NCI-H526 (cell line): ENCODE results near the gene SLC15A4.
"Not testable (repeated sequence)": the region's sequence is repeated elsewhere in the genome, so short reads cannot be mapped to it uniquely, and the experiment has no call there.

Experiments used
- DNase-seq, 2 experiments: peaks; one replicate each; lab custom pipeline; 2025; lab: John Stamatoyannopoulos, UW

The SLC15A4 gene

DNA sequence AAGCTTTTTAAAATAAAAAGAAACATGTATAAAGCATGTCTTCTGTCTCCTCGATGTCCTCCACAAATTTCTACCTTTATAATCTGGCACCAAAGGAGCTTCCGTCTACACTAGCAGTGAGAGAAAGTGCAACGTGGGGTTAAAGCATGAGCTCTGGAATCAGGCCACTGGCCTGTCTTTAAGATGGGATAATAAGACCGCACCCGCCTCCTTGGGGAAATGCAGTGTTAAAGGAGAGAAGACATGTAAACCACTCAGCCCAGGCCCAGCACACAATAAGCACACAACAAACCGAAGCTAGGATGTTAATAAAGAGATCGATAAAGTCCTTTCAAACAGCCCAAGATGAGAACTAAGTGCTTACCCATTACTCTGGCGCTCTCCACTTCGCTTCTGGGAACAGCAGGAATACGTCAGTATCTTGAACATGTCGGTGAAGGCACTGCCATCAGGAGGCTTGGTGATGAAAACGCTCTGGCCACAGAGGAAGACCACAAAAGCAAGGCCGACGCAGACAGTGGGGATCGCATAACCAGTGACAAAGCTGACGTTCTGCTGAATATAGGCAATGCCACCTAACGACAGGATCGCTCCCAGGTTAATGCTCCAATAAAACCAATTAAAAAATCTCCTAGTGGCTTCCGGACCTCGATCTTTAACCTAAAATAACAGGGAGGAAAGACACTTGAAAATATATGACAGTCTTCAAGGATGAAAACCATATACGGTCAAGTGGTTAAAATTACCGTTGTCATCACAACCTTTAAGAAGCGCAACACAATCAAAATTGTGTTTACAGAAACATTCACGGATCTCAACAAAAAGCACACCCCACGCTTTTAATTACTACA, 9.1 kb downstream of the SLC15A4 start:
- no peak for DNase-seq

GRCh38 chr12:128813883-128814282, 9.9 kb downstream of the SLC15A4 start:
- DNase-seq = no peak

DNA sequence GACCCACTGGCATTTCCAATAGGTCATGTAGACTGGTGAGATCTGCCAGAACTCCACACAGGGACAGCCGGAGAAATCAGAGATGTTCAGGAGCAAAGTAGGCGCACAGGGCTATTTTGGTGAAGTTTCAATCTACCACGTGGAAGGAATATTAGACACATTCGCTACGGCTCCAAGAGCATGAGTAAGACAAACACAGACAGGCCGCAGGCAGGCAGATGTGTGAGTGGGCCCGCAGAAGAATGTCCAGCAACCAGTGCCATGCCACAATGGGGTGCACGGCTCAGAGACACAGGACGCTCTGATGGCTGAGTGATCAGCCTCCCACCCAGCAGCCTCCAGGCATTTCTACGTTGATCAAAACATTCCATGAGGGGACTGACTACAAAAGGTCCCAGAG, 10.4 kb downstream of the SLC15A4 start:
- DNase-seq = no peak

GRCh38 chr12:128811806-128812205, 12.0 kb downstream of the SLC15A4 start:
- DNase-seq = no peak

GRCh38 chr12:128810182-128811127, 13.3 kb downstream of the SLC15A4 start:
- no peak for DNase-seq

DNA sequence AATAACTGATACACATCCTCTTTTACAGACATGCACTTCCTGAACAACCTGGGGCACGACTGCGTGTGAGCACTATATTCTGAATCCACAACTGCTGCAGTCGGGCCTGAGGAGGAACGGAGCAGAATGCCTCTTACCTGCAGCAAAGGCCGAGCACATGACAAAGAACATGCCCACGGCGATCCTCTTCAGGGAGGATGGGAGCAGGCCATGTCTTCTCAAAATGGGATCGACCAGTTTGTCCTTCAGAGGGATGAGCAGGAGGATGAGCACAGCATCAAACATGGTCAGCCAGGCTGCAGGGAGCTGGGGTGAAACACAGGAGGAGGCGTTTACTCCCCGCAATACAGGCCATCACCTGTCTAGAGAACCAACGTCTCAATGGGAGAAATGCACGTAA, 15.1 kb downstream of the SLC15A4 start:
- no peak for DNase-seq

GRCh38 chr12:128807161-128807724, 16.5 kb downstream of the SLC15A4 start:
- no peak for DNase-seq

DNA sequence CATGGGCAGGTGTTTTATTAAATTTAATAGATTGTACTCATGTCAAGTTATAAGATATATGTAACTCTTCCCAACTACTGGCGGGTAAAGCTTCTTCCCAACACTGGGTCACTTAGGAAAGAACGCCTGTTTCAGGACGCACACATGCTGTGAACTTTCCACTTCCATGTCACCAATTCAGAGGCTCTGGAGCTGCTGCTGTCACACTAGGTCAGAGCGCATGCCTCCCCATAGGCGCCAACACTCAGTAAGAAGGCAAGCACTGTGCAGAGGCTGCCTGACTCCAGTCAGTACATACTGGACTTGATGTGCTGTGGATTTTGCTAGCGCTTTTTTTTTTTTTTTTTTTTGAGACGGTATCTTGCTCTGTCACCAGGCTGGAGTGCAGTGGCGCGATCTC, 17.2 kb downstream of the SLC15A4 start:
- no peak for DNase-seq

- DNase-seq = not testable (repeated sequence)
These were observed 18.4 kb downstream of the SLC15A4 start for GRCh38 chr12:128805406-128805805.

- no peak for DNase-seq
These were observed 19.0 kb downstream of the SLC15A4 start for GRCh38 chr12:128804762-128805161.

DNA sequence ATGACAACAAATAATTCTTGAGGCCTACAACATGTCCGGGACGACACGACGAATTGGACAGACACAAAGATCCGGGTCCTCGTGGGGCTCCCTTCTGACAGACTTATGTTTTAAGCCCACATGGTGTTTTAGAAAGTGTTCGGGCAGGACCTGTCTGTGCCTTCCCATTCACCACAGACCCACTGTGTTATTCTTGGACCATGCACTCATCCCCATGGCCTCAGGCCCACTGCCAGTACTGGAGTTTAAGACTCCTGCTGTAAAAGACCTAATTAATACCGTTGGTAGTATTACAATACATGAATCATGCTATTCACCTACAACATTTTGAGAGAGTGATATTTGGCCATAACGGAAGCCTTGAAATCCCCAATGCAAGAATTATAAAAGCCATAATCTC, 20.0 kb downstream of the SLC15A4 start:
- no peak for DNase-seq

DNA sequence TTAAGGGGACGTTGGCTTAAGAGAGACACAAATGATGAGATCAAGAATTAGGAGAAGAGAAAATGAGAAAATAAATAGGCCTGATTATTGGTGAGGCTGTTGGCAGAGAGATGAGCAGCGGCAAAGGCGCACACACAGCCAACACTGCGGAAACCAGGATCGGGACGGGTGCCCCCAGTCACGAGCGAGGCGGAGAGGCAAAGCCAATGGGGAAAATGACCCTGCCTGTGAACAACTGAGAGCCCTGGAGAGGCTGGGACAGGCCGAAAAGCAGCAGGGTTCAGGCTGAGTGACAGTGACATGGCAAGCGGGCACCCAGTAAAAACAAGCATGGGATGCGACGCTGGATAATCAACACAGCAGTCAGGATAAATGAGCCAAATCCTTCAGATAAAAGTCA, 21.0 kb downstream of the SLC15A4 start:
- no peak for DNase-seq

DNA sequence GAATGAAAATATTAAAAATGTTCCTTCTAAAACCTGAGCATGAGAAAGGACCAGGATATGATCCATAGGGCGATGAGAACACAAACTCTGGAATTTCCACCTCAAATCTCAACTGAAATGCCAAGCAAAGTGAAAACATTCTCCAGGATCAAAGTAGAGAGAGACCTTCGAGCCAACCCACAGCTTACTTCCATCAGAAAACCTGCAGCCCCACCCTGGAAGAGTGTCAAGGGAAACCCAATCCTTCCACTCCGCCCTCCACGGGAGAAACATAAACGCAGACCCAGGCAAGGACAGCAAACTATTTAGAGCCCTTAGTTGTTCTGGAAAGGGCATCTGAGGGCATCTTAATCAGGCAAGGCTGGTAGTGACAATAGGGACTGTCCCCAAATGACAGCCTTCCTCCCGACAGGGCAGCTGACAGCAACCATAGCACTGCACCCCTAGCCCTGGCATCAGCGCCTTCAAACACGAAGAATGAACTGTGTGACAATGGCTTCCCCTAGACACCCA, 21.8 kb downstream of the SLC15A4 start:
- DNase-seq = no peak

DNA sequence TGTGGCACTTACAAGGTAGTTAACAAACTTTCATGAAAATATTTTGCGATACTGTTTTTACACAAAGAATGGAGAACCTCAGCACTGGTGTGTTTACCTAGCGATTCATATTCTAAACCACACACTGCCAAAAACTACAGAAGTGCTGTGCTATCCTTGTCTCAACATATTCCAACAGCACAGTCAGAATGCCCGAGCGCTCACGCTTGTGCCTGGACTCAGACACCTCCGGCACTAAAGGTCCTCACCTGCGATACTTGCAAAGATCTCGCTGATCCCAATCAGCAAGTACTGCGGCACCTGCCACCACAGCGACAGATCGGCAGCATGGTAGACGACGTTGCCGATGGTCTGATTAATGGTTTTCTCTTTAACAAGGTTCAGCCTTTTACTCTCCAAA, 23.2 kb downstream of the SLC15A4 start:
- no peak for DNase-seq

- DNase-seq = no peak
These were observed 25.0 kb downstream of the SLC15A4 start for GRCh38 chr12:128798571-128799341.

DNA sequence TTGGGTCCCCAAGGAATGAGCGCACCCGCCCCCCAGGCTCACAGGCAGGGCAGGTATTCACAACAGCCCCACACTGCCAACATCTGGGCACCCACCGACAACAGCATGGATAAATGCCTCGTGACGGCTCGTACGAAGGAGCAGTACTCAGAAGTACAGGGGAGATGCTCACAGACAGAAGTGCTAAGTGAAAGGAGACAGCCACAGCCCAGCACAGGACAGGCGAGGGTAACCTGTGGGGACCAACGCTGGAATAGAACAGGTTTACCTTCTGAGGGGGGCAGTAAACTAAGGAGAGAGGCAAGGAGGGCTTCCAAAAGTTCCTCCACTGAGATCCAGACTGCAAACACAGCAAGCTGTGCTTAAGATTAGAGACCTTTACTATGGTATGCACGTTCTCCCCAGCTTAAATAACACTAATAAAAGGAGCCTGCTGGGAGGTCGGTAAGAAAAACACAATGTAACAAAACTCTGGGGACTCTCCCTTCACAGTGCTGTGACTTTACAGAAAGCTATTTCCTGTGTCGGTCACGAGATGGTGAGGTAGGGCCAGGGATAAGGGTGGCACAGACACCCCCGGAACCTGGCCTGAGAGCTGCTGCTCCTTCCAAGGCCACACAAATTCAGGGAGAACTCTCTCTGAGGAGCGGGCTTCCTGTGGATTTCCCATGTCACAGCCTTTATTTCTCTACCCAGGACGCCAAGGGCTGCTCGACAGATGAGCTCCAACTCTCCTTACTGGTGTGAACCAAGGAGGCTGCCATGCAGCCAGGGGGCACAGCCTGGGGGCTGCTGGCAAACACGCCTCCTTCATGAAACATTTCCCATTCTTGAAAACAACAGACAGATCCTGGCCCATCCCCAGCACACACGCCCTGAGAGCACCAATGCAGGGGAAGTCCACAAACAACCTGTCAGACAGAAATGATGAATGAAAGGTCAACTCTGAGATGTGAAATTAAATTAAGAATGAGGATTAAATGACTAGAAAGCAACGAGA, 26.3 kb downstream of the SLC15A4 start:
- DNase-seq = no peak

- DNase-seq = no peak
These were observed 27.2 kb downstream of the SLC15A4 start for GRCh38 chr12:128796439-128797118.

- DNase-seq = no peak
These were observed 28.0 kb downstream of the SLC15A4 start for GRCh38 chr12:128795530-128796361.
